Uterus (tissue), 2 donors: ENCODE results near the gene KDM4C.

Experiments
- CTCF ChIP-seq, 4 experiments: fragments of 200-600 bp in 2 of 4; fragments of 450-650 bp in 2 of 4; sonication (generic) in 2 of 4; IDR thresholded peaks; one replicate each; pipeline ENCODE4 v1.5.1; 2016 to 2019; ENCODE audit warnings: antibody characterized with exemption in 4 of 4, mild to moderate bottlenecking in 2 of 4, moderate library complexity in 1 of 4
- POLR2A ChIP-seq, 2 donors: fragments of 450-650 bp; IDR thresholded peaks; one replicate each; pipeline ENCODE4 v1.6.1; 2016; ENCODE audit warnings: antibody characterized with exemption in 2 of 2, mild to moderate bottlenecking in 1 of 2, moderate library complexity in 1 of 2

DNA sequence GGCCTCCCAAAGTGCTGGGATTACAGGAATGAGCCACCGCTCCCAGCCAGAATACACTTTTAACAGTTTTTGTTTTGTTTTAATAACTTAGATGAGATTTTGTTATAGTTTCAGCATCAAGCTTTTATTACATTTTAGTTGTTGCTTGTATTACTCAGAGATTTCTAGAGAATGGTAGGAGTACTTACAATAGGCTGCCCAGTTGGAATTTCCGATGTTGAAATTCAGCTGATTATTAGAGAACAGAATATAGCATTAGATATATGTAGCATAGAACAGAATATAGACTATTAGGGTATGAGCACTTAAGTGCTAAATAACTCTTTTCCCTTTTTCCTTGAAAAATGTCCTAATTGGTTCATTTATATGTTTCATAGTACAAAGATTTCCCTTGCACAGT, 6.2 kb downstream of the KDM4C start:
- TF ChIP-seq CTCF (IDR thresholded peaks at IDR 0.05) (no peak), POLR2A (IDR thresholded peaks at IDR 0.05) (no peak)
